ENCODE data around the gene CEP112. TPM values are rescaled to one million over a fixed set of nuclear protein-coding genes. Genes with fewer than 3 reads are reported as not detected.
"Not testable (repeated sequence)": the region's sequence is repeated elsewhere in the genome, so short reads cannot be mapped to it uniquely, and the experiment has no call there.

CEP112 gene
- total RNA-seq, 2 donors from 2014 or later = 5.0 to 8.6 TPM

DNA sequence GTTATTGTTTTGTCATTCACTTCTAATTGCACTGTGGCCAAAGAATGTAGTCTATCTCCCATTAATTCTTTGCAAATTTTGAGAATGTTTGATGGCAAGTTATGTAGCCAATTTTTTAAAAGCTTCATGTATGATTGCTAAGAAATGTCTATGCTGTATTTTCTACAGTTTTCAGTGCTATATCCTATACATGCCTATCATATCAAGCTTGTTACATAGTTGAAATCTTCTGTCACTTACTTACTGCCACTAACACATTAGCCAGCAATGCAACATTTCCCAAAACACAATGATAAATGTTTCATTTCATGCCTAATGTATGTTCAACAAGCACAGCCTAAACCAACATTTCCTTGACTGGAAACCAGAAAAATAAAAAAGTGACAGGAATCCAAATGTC is 338.1 kb downstream of the CEP112 start:
- no peak for DNase-seq
- Mint-ChIP-seq H3K9me3 (peaks cover 0 to 2% of the 10 kb centered on the region in 2 donors), H3K27me3 (ENCODE audit: low read depth) (peaks cover 2% of the 10 kb centered on the region), H3K4me1 (ENCODE audit: low read depth) (peaks cover 9% of the 10 kb centered on the region), H3K4me3 (no peak overlapping the region), H3K27ac (no peak overlapping the region), H3K36me3 (ENCODE audit: insufficient read depth in 2 of 2) (peaks cover 2% of the 10 kb centered on the region in 2 donors)
- ATAC-seq (replicated peaks in 1 of 2) = no peak

DNA sequence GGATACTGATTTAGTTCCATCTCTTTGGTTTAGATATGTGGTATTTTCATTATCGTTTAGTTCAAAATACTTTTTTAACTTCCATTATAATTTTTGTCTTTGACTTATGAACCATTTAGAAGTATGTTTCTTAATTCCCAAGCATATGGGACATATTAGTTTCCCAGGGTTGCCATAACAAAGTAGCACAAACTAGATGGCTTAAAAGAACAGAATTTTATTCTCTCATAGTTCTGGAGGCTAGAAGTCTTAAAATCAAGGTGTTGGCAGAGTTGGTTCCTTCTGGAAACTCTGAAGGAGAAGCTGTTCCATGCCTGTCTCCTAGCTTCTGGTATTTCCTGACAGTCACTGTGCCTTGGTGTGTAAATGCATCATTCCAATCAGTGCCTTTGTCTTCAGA is 339.0 kb downstream of the CEP112 start:
- H3K4me1 Mint-ChIP-seq (ENCODE audit: low read depth) = peaks cover 13% of the 10 kb centered on the region
- ATAC-seq (replicated peaks in 1 of 2) (no peak), DNase-seq (no peak)
- H3K4me3 Mint-ChIP-seq = no peak overlapping the region
- peaks cover 2% of the 10 kb centered on the region in 2 donors for H3K36me3 Mint-ChIP-seq (ENCODE audit: insufficient read depth in 2 of 2)
- peaks cover 0 to 2% of the 10 kb centered on the region in 2 donors for H3K9me3 Mint-ChIP-seq
- no peak overlapping the region for H3K27ac Mint-ChIP-seq
- H3K27me3 Mint-ChIP-seq (ENCODE audit: low read depth) = peaks cover 8% of the 10 kb centered on the region

DNA sequence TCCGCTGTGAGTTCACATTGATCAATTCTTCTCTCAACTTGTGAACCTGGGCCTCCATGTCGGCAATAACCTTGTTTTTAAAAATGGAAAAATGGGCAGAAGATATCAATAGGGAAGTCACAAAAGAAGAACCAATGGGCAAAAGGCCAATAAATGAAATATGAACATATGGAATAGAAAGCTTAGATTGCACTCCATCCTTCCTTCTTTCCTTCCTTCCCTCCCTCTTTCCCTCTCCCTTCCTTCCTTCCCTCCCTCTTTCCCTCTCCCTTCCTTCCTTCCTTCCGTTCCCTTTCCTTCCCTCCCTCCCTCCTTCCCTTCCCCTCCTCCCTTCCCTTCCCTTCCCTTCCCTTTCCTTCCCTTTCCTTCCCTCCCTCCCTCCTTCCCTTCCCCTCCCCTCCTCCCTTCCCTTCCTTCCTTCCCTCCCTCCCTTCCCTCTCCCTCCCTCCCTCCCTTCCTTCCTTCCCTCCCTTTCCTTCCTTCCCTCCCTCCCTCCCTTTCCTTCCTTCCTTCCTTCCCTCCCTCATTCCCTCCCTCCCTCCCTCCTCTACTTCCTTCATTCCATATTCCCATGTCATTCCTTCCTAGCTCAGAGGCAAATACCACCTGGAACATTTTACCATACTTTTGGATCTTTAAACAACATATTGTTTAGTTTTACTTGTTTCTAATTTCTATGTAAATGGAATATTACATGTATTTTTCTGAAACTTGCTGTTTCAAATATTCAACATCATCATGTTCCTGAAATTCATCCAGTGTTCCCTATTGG is 339.8 kb downstream of the CEP112 start:
- H3K36me3 Mint-ChIP-seq (ENCODE audit: insufficient read depth in 2 of 2) = peaks cover 2% of the 10 kb centered on the region in 2 donors
- peaks cover 8% of the 10 kb centered on the region for H3K27me3 Mint-ChIP-seq (ENCODE audit: low read depth)
- no peak overlapping the region for H3K27ac Mint-ChIP-seq
- no peak for ATAC-seq (replicated peaks in 1 of 2)
- H3K9me3 Mint-ChIP-seq = peaks cover 0 to 2% of the 10 kb centered on the region in 2 donors
- no peak for DNase-seq
- H3K4me1 Mint-ChIP-seq (ENCODE audit: low read depth) = peaks cover 13% of the 10 kb centered on the region
- H3K4me3 Mint-ChIP-seq = no peak overlapping the region

DNA sequence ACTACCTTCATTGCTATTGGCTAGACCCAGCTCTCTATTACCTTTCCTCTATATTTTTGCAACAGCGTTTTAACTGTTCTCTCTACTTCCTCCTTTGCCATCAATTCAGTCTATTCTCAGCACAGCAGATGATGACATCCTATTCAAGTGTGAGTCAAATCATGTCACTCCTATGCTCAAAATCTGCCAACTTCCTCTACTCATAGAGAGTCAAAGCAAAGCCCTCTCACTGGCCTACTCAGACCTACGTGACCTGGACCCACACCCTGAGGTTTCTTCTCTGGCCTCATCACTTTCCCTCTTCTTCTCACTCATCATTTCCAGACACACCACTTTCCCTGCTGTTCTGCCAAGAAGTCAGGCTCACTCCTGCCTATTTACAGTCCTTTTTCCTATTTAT is 341.4 kb downstream of the CEP112 start:
- Mint-ChIP-seq H3K4me1 (ENCODE audit: low read depth) (peaks cover 13% of the 10 kb centered on the region), H3K36me3 (ENCODE audit: insufficient read depth in 2 of 2) (peaks cover 2% of the 10 kb centered on the region in 2 donors), H3K27me3 (ENCODE audit: low read depth) (peaks cover 8% of the 10 kb centered on the region), H3K4me3 (peak overlapping the region in 1 of 2 donors; percentile 5), H3K9me3 (peaks cover 0 to 2% of the 10 kb centered on the region in 2 donors), H3K27ac (no peak overlapping the region)
- DNase-seq (peak; percentile 26 to 27), ATAC-seq (replicated peaks in 1 of 2) (peak; percentile 96 to 100)

- Mint-ChIP-seq H3K27ac (no peak overlapping the region), H3K4me3 (no peak overlapping the region), H3K27me3 (ENCODE audit: low read depth) (peaks cover 8% of the 10 kb centered on the region), H3K9me3 (peaks cover 0 to 2% of the 10 kb centered on the region in 2 donors), H3K4me1 (ENCODE audit: low read depth) (peaks cover 13% of the 10 kb centered on the region), H3K36me3 (ENCODE audit: insufficient read depth in 2 of 2) (peaks cover 2% of the 10 kb centered on the region in 2 donors)
- ATAC-seq (replicated peaks in 1 of 2) (no peak), DNase-seq (no peak)
These were observed 343.2 kb downstream of the CEP112 start for GRCh38 chr17:65848751-65849150.

- Mint-ChIP-seq H3K9me3 (peaks cover 6% of the 10 kb centered on the region in 2 donors), H3K27ac (no peak overlapping the region), H3K4me3 (no peak overlapping the region), H3K36me3 (ENCODE audit: insufficient read depth in 2 of 2) (peaks cover 5 to 7% of the 10 kb centered on the region in 2 donors), H3K4me1 (ENCODE audit: low read depth) (no peaks in the 10 kb centered on the region), H3K27me3 (ENCODE audit: low read depth) (peaks cover 10% of the 10 kb centered on the region)
- ATAC-seq (replicated peaks in 1 of 2) (no peak), DNase-seq (no peak)
These were observed 350.8 kb downstream of the CEP112 start for GRCh38 chr17:65841089-65841488.

- Mint-ChIP-seq H3K36me3 (ENCODE audit: insufficient read depth in 2 of 2) (peaks cover 12 to 21% of the 10 kb centered on the region in 2 donors), H3K9me3 (peaks cover 22% of the 10 kb centered on the region in 2 donors), H3K27me3 (ENCODE audit: low read depth) (peaks cover 17% of the 10 kb centered on the region)
- H3K4me3 Mint-ChIP-seq; H3K4me1 Mint-ChIP-seq (ENCODE audit: low read depth); H3K27ac Mint-ChIP-seq; DNase-seq; ATAC-seq (replicated peaks in 1 of 2): not testable (repeated sequence)
These were observed 354.7 kb downstream of the CEP112 start for GRCh38 chr17:65837232-65837631.

- Mint-ChIP-seq H3K27me3 (ENCODE audit: low read depth) (peaks cover 7% of the 10 kb centered on the region), H3K9me3 (peaks cover 23 to 29% of the 10 kb centered on the region in 2 donors), H3K36me3 (ENCODE audit: insufficient read depth in 2 of 2) (peaks cover 18 to 28% of the 10 kb centered on the region in 2 donors), H3K27ac (no peak overlapping the region), H3K4me1 (ENCODE audit: low read depth) (no peaks in the 10 kb centered on the region), H3K4me3 (no peak overlapping the region)
- DNase-seq (no peak), ATAC-seq (replicated peaks in 1 of 2) (no peak)
These were observed 358.7 kb downstream of the CEP112 start for GRCh38 chr17:65833214-65833613.

GRCh38 chr17:65830356-65830755 is 361.6 kb downstream of the CEP112 start:
- no peak overlapping the region for H3K4me3 Mint-ChIP-seq
- H3K27ac Mint-ChIP-seq = no peak overlapping the region
- peaks cover 26 to 29% of the 10 kb centered on the region in 2 donors for H3K9me3 Mint-ChIP-seq
- DNase-seq (no peak), ATAC-seq (replicated peaks in 1 of 2) (no peak)
- H3K36me3 Mint-ChIP-seq (ENCODE audit: insufficient read depth in 2 of 2) = peaks cover 16 to 28% of the 10 kb centered on the region in 2 donors
- peaks cover under 1% of the 10 kb centered on the region for H3K4me1 Mint-ChIP-seq (ENCODE audit: low read depth)
- H3K27me3 Mint-ChIP-seq (ENCODE audit: low read depth) = peaks cover 7% of the 10 kb centered on the region

DNA sequence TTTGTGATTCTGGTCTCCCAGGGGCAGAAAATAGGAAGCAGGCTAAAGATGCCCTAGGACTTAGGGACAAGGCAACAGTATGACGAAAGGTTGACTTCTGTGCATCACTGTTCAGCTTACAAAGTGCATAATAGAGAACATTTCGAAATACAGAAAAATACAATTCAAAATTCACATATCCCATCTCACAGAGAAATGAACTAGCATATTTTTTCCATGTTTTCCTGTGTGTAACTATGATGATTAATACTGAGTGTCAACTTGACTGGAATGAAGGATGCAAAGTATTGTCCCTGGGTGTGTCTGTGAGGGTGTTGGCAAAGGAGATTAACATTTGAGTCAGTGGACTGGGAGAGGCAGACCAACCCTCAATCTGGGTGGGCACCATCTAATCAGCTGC is 365.4 kb downstream of the CEP112 start:
- H3K4me1 Mint-ChIP-seq (ENCODE audit: low read depth) = peaks cover 12% of the 10 kb centered on the region
- H3K4me3 Mint-ChIP-seq; H3K36me3 Mint-ChIP-seq (ENCODE audit: insufficient read depth in 2 of 2); H3K27ac Mint-ChIP-seq; H3K27me3 Mint-ChIP-seq (ENCODE audit: low read depth); ATAC-seq (replicated peaks in 1 of 2); DNase-seq; H3K9me3 Mint-ChIP-seq: not testable (repeated sequence)

DNA sequence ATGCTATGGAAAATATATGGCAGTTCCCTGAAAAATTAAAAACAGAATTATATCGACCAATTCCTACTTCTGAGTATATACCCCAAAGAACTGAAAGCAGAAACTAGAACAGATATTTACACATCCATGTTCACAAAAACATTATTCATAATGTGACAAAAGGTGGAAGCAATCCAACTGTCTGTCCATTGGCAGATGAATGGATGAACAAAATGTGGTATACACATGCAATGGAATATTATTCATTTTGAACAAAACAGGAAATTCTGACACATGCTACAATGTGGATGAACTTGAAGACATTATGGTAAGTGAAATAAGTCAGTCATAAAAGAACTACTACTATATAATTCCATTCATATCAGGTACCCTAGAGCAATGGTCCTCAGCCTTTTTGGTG is 367.0 kb downstream of the CEP112 start:
- no peak overlapping the region for H3K4me3 Mint-ChIP-seq
- peaks cover 2 to 5% of the 10 kb centered on the region in 2 donors for H3K9me3 Mint-ChIP-seq
- H3K4me1 Mint-ChIP-seq (ENCODE audit: low read depth) = peaks cover 12% of the 10 kb centered on the region
- no peak overlapping the region for H3K27ac Mint-ChIP-seq
- no peaks in the 10 kb centered on the region for H3K36me3 Mint-ChIP-seq (ENCODE audit: insufficient read depth in 2 of 2)
- no peak for DNase-seq
- ATAC-seq (replicated peaks in 1 of 2) = peak in 1 of 2 donors; percentile 33
- H3K27me3 Mint-ChIP-seq (ENCODE audit: low read depth) = no peaks in the 10 kb centered on the region

- Mint-ChIP-seq H3K4me3 (no peak overlapping the region), H3K27ac (no peak overlapping the region), H3K4me1 (ENCODE audit: low read depth) (peaks cover 12% of the 10 kb centered on the region), H3K9me3 (peaks cover 2 to 5% of the 10 kb centered on the region in 2 donors), H3K27me3 (ENCODE audit: low read depth) (peaks cover 6% of the 10 kb centered on the region), H3K36me3 (ENCODE audit: insufficient read depth in 2 of 2) (no peaks in the 10 kb centered on the region)
- DNase-seq (no peak), ATAC-seq (replicated peaks in 1 of 2) (no peak)
These were observed 368.2 kb downstream of the CEP112 start for GRCh38 chr17:65823713-65824112.

DNA sequence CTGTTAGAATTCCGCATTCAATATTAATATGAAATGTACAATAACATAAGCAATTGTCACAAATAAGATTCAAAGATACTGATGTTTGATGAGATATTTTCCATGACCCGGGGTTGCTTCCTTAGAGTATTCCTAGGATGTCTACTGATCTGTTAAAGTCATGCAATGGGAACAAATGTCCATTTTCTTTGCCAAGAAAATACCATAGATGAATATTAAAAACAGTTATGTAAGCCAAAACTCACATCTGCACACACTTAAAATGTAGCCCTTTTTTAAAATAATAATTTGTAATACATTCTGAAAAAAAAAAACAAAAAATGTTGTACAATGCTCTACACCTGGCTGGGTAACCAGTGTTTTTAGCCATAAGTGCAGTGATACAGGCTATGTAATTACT is 371.1 kb downstream of the CEP112 start:
- Mint-ChIP-seq H3K4me3 (no peak overlapping the region), H3K4me1 (ENCODE audit: low read depth) (peaks cover 12% of the 10 kb centered on the region), H3K27ac (no peak overlapping the region), H3K9me3 (no peaks in the 10 kb centered on the region), H3K27me3 (ENCODE audit: low read depth) (peaks cover 18% of the 10 kb centered on the region), H3K36me3 (ENCODE audit: insufficient read depth in 2 of 2) (no peaks in the 10 kb centered on the region)
- DNase-seq (no peak), ATAC-seq (replicated peaks in 1 of 2) (no peak)

- ATAC-seq (replicated peaks in 1 of 2) (no peak), DNase-seq (no peak)
- Mint-ChIP-seq H3K4me3 (no peak overlapping the region), H3K27ac (no peak overlapping the region), H3K4me1 (ENCODE audit: low read depth) (peaks cover 11% of the 10 kb centered on the region), H3K36me3 (ENCODE audit: insufficient read depth in 2 of 2) (no peaks in the 10 kb centered on the region), H3K9me3 (no peaks in the 10 kb centered on the region), H3K27me3 (ENCODE audit: low read depth) (peaks cover 23% of the 10 kb centered on the region)
These were observed 371.6 kb downstream of the CEP112 start for GRCh38 chr17:65820306-65820705.
